HUDEP-2 (cell line): Measurements from ENCODE around the gene NEK6.

Experiments used
- DNase-seq, 76 experiments: peaks; one replicate each; lab custom pipeline; 2025; ENCODE audit not compliant: unreplicated experiment in 76 of 76; lab: John Stamatoyannopoulos, UW

Gene NEK6

GRCh38 chr9:124349675-124350493 lies 92.1 kb downstream of the NEK6 start:
- no peak for DNase-seq

GRCh38 chr9:124350494-124351263 lies 92.9 kb downstream of the NEK6 start:
- DNase-seq: no peak

GRCh38 chr9:124351672-124352468 lies 94.1 kb downstream of the NEK6 start:
- DNase-seq: no peak

- no peak for DNase-seq
Observed at GRCh38 chr9:124352616-124353015, 94.9 kb downstream of the NEK6 start.

GRCh38 chr9:124353166-124353768 lies 95.5 kb downstream of the NEK6 start:
- no peak for DNase-seq

GRCh38 chr9:124353811-124354274 lies 96.1 kb downstream of the NEK6 start:
- DNase-seq: no peak

- no peak for DNase-seq
Observed at GRCh38 chr9:124354346-124355038, 96.7 kb downstream of the NEK6 start.

- no peak for DNase-seq
Observed at GRCh38 chr9:124355039-124355940, 97.5 kb downstream of the NEK6 start.

- no peak for DNase-seq
Observed at GRCh38 chr9:124355941-124356744, 98.4 kb downstream of the NEK6 start.

GRCh38 chr9:124356745-124357390 lies 99.1 kb downstream of the NEK6 start:
- no peak for DNase-seq

- no peak for DNase-seq
Observed at GRCh38 chr9:124357721-124358361, 100.1 kb downstream of the NEK6 start.

GRCh38 chr9:124358631-124359030 lies 100.9 kb downstream of the NEK6 start:
- no peak for DNase-seq

GRCh38 chr9:124359426-124359825 lies 101.7 kb downstream of the NEK6 start:
- DNase-seq: no peak

- DNase-seq: no peak
Observed at GRCh38 chr9:124359855-124360678, 102.3 kb downstream of the NEK6 start.

- no peak for DNase-seq
Observed at GRCh38 chr9:124361128-124361527, 103.4 kb downstream of the NEK6 start.

GRCh38 chr9:124363326-124364096 lies 105.8 kb downstream of the NEK6 start:
- DNase-seq: no peak
